Measurements from ENCODE around the gene SORCS2. TPM values are rescaled to one million over a fixed set of nuclear protein-coding genes. Genes with fewer than 3 reads are reported as not detected.

SORCS2 gene
- total RNA-seq, 1 donor from 2014 or later = 6.9 TPM

DNA sequence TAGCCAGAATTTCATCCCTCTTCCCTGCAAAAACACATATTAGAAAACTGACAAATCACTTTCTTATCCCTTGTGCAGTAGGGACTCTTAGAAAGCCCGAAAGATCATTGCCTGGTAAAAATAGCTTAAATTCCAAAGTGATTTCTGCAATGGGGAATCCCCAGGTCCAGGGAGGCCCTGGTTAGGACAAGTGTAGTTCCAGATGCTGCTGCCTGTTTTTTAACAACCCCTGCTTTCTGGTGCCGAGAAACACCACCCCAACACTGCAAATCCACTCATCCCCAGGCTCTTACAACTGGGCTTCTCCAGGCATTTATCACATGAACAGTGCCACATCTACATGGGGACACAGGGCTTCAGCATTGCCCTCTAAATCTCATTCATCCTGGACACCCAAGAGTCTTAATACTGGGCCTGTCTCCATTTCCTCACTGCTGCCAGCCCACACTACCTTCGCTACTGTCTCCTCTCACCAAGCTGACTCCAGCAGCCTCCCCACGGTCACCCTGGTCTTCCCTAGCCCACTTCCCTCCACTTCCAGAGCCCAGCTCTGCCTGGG lies 354.6 kb downstream of the SORCS2 start:
- intact Hi-C loops (cut with DNase I) = no loop called here
- DNase-seq (ENCODE audit: low spot score) = no peak

- DNase-seq (ENCODE audit: low spot score) = no peak
- intact Hi-C loops (cut with DNase I) = no loop called here
These were observed 355.2 kb downstream of the SORCS2 start for GRCh38 chr4:7547368-7548040.

DNA sequence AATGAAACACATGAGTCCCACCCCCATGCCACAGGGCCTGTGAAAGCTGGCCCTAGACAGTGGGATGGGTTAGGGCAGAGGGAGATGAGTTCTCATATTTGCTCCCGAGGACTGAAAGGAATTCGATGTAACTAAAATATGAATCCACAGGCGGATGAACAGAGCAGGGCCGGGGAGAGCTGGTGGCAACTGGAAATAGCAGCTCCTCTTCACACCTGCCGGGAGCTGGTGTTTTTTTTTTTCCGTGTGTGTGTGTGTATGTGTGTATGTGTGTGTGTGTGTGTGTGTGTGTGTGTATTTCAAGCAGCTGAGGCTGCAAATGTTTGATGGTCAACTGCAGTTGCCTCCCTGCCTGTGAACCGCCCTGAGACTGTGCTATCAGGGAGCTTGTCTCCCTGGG lies 357.5 kb downstream of the SORCS2 start:
- intact Hi-C loops (cut with DNase I) = no loop called here
- no peak for DNase-seq (ENCODE audit: low spot score)

DNA sequence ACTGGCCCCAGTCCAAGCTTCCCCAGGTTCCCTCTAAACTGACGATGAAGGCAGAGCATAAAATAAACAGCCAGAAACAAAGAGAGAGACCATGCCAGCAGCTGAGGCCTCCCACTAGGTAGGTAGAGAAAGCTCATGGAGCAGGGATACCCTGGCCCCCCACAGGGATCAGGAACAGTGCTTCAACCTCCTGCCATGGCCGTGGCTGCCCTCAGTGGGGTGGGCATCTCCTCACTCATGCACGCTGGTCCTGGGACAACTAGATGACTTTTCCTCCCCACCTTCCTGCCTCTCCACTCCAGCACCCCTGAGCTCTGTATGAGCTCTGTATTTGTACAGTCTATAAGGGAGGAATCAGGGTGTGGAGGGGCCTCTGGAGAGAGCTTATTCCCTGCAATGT lies 360.1 kb downstream of the SORCS2 start:
- DNase-seq (ENCODE audit: low spot score) = no peak
- intact Hi-C loops (cut with DNase I) = no loop called here

GRCh38 chr4:7553280-7553679 lies 360.9 kb downstream of the SORCS2 start:
- intact Hi-C loops (cut with DNase I) = no loop called here
- DNase-seq (ENCODE audit: low spot score) = no peak

GRCh38 chr4:7554905-7555304 lies 362.6 kb downstream of the SORCS2 start:
- intact Hi-C loops (cut with DNase I) = no loop called here
- DNase-seq (ENCODE audit: low spot score) = no peak

GRCh38 chr4:7556558-7556957 lies 364.2 kb downstream of the SORCS2 start:
- DNase-seq (ENCODE audit: low spot score) = no peak
- intact Hi-C loops (cut with DNase I) = no loop called here

DNA sequence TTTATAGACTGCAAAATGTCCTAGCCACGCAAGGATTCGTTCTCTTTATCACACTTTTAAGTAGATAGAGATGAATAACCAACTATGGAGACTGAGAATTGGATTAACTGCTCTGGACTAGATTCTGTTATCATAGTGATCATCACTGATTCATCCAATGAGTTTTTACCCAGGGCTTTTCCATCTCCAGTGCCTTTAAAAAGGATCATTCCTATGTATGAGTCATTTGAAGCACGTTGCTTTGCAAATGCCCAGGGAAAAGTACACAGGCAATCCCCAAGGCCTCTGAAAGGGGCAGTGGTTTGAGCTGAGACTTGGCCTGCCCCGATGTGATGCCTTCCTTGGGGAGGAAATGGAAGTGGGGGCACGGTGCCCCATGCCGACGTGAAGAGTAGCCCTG lies 365.1 kb downstream of the SORCS2 start:
- no peak for DNase-seq (ENCODE audit: low spot score)
- intact Hi-C loops (cut with DNase I) = no loop called here

DNA sequence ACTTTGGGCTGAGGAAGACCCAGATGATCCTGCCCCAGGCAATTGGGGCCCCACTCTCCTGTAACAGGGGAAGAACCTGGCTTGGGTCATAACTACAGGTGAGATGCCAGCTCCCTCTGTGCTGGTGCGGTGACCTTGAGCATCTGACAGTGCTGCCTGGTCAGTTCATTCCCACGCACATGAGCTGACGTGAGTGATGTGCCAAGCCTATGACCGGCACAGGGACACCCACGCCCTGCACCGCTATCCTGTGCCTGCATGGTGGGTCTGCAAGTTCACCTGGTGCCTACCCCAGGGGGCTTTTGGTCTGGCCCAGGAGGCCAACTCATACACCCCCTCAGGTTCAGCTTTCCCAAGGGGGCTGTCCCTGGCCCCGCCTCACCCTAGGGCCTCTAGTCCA lies 366.1 kb downstream of the SORCS2 start:
- intact Hi-C loops (cut with DNase I) = no loop called here

DNA sequence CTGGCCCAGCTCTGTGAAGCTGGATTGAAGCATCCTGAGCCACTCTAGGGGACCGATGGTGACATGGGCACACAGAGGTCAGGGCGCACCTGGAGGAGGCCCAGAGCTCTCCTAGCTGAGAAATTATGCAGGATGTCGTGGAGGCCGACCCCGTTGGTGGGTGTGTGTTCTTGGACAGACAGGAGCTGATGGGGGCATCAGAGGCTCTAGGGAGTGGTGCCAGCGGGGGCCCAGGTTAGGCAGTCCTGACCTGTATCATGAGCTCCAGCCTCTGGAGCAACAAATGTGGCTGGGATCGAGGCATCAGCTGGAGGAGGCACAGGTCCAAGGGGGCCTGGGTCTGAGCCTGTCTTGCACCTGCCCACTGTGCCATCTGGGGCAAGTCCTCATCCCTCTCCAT lies 367.0 kb downstream of the SORCS2 start:
- intact Hi-C loops (cut with DNase I) = no loop called here
- no peak for DNase-seq (ENCODE audit: low spot score)

More for the DNA sequence above, 366.1 kb downstream of the SORCS2 start:
- no peak for DNase-seq (ENCODE audit: low spot score)

DNA sequence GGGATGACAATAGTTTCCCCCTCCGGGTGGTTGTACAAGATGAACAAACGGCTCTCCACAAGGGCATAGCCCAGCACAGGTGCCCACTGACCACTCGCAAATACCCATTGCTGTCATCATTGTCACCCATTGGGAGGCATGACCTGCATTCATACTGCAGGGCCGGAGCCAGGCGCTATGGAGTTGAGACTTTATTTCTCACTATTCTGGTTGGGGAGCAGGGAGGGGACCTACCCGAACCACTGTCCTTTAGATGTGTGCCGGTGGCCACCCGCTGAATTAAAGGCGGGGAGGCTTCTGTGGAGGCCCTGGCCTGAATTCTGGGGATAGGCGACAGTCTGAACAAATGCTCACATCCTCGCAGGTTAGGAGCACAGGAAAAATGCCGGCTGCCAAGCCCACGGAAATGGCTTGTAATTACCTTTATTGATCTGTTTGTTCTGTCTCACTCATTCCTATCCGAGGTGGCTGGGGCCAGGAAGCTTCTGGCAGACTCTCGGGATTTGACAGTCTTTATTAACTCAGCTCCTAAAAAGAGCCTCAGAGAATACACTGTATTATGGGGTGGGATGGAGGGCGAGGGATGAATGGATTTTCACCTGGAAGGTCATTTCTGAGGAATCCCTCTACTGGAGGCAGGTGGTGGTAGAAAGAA lies 367.5 kb downstream of the SORCS2 start:
- intact Hi-C loops (cut with DNase I) = no loop called here
- DNase-seq (ENCODE audit: low spot score) = no peak

DNA sequence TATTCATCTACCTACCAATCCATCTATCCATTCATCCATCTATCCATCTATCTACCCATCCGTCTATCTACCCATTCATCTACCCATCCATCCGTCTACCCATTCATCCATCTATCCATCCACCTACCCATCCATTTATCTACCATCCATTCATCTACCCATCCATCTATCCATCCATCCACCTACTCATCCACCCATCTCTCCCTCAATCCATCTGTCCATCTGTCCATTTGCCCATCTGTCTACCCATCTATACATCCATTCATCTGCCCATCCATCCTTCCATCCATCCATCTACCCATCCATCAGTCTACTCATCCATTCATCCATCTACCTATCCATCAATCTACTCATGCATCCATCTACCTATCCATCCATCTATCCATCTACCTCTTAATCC lies 369.2 kb downstream of the SORCS2 start:
- no peak for DNase-seq (ENCODE audit: low spot score)
- intact Hi-C loops (cut with DNase I) = no loop called here

DNA sequence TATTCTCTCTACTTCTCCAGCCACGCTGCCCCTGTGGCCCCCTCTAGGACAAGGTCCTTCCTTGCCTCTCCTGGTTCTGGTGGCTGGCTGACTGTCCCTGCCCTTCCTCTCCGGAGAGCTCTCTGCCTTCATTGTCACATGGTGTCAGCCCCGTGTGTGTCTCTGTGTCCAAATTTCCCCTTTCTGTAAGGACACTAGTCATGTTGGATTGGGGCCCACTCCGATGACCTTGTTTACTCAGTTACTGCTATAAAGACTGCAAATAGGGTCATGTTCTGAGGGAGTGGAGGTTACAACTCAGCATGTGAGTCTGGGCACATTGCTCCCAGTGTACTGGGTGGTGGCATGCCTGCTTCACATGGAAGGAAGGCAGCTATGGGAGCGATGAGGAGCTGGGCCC lies 371.9 kb downstream of the SORCS2 start:
- intact Hi-C loops (cut with DNase I) = no loop called here
- DNase-seq (ENCODE audit: low spot score) = no peak

- intact Hi-C loops (cut with DNase I) = no loop called here
- no peak for DNase-seq (ENCODE audit: low spot score)
These were observed 373.1 kb downstream of the SORCS2 start for GRCh38 chr4:7565483-7565882.

DNA sequence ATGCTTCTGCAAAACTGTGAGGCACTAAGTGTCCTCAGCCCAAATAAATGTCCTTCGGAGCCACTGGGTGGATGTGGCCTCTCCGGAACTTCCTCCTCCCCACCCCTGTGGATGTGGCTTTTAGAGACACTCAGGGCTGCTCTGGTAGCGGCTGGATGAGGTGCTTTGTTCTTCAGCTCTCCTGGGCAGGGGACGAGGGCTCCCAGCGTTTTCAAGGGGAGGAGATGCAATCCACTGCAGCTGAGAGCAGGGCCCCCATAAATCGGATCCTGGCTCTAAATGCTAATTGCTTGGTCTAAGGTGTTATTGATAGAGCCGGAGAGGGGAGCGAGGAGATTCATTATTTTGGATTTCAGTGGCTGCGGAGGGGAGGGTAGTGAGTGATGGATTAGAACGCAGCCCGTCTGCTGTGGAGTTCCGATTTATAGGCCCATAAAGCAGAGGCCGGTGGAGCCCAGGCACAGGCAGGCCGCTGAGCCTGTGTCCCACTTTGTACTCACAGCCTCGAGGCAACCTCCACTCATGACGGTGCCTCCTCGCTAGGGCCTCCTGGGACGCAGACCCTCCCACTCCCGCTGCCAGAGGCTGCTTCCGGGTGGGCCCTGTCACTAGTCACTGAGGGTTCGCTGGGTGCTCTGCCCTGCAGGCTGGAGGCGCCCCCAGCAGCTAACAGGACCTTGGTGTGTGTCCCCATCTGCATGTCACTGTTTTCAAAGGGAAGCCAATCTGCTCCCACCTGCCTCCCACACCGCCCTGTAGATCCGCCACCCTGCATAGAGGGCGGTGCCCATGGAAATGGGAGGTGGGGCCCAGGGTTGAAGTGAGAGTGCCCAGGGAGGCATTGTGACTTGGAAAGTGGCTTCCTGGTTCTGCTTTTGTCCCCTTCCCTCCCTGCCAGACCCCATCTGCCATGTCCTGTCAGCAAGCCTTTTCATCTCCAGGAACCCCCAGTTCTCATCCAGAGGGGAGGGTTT lies 377.8 kb downstream of the SORCS2 start:
- DNase-seq (ENCODE audit: low spot score) = no peak

DNA sequence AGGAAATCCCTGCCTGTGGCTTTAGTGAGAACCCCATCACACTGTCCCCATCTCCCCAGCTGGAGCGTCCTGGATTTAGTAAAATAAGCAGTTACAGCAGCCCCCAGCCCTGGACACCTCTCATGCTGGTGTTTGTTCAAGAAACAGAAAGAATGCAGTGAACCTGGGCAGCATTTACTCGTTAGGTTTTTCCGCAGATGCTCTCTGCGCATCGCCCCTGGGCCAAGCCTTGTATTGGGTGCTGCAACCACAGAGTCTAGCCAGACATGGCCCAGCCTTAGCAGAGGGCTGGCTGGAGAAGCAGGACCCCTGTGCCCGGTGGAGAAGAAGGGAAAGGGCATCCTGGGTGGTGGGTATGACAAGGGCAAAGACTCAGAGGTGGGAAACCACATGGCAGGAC lies 378.7 kb downstream of the SORCS2 start:
- no peak for DNase-seq (ENCODE audit: low spot score)
- intact Hi-C loops (cut with DNase I) = no loop called here

More for the DNA sequence above, 377.8 kb downstream of the SORCS2 start:
- intact Hi-C loops (cut with DNase I) = no loop called here

- no peak for DNase-seq (ENCODE audit: low spot score)
- intact Hi-C loops (cut with DNase I) = no loop called here
These were observed 379.4 kb downstream of the SORCS2 start for GRCh38 chr4:7571701-7572100.

DNA sequence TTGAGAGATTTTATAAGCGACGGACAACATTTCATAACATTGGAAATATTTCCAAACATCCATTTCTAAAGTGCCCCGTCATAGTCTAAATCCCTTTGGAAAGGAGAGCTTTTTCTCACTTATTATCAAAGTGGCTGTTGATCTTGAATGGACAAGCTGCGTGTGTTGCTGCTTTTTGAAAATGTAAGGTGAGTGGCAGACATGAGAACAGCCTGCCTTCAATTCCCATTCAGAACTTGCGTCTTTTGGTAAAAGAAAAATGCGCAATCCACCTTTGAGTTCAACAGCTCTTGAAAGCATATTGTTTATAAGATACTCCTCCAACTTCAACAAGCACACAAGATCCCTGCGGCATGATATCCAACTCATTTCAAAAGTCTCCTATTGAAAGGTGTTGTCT lies 380.6 kb downstream of the SORCS2 start:
- intact Hi-C loops (cut with DNase I) = no loop called here
- DNase-seq (ENCODE audit: low spot score) = no peak

GRCh38 chr4:7573576-7574091 lies 381.3 kb downstream of the SORCS2 start:
- no peak for DNase-seq (ENCODE audit: low spot score)
- intact Hi-C loops (cut with DNase I) = no loop called here

All from cardiac septum (tissue), 1 donor.